ENCODE measurements around the gene ZNF148. TPM values are rescaled to one million over a fixed set of nuclear protein-coding genes. Genes with fewer than 3 reads are reported as not detected.

The ZNF148 gene
- total RNA-seq, 1 donor from 2014 or later: 44.5 TPM

DNA sequence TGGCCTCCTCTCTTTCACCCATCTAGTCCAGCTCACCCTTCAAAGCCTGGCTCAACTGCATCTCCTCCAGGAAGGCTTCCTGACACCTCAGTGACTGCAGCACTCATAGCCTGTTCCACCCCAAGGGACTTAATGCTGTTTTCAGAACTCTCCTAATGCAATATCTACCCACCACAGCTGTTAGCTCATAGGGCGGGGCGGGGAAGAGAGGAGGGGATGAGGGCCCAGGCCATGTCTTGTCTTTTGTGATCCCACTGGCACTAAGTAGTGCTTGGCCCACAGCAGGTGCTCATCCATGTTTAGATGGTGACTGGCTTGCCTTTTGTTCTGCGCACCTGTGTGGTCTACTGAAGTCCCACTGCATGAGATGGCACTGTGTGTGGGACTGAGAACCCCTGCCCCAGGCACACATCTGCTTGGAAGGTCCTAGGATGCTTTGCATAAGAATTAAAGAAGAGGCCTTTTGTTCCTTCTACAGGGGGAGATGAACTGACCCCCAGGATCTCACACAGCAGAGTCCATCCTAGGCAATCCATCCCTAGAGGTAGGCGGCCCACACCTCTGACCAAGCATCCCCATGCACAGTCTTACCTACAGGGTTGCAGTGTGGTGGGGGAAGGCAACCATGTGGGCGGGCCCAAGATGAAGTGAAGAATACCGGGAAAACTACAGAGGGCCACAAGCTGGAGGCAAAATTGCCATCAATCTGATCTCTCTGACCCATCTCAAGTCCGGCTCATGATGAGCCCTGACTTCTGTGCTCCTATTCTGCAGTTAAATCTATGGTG is 185.6 kb downstream of the ZNF148 start:
- H3K4me2 ChIP-seq (ENCODE audit: low read length): no peak overlapping the region
- no peak overlapping the region for H2AFZ ChIP-seq (ENCODE audit: low read depth, low read length)
- no peak overlapping the region for H3K27ac ChIP-seq (ENCODE audit: low read depth, low read length)
- peaks cover 12% of the 10 kb centered on the region for H3K4me1 ChIP-seq (ENCODE audit: insufficient read depth, low read length)
- no peaks in the 10 kb centered on the region for H4K20me1 ChIP-seq (ENCODE audit: insufficient read depth, low read length)
- Mint-ChIP-seq H3K4me1 (ENCODE audit: low read depth, unreplicated experiment) (peaks cover 13% of the 10 kb centered on the region), H3K4me3 (ENCODE audit: unreplicated experiment) (no peak overlapping the region), H3K27ac (ENCODE audit: unreplicated experiment) (no peak overlapping the region), H3K36me3 (ENCODE audit: low read depth, unreplicated experiment) (peaks cover 6% of the 10 kb centered on the region), H3K9me3 (ENCODE audit: unreplicated experiment) (peaks cover 2% of the 10 kb centered on the region), H3K27me3 (ENCODE audit: low read depth, unreplicated experiment) (peaks cover 14% of the 10 kb centered on the region)
- no peaks in the 10 kb centered on the region for H3K27me3 ChIP-seq (ENCODE audit: insufficient read depth, low read length)
- no peak overlapping the region for H3K4me3 ChIP-seq (ENCODE audit: insufficient read depth, low read depth, low read length)
- peaks cover 4% of the 10 kb centered on the region for H3K36me3 ChIP-seq (ENCODE audit: insufficient read depth, low read length)
- DNase-seq (ENCODE audit: low read depth): no peak
- no peaks in the 10 kb centered on the region for H3K79me2 ChIP-seq (ENCODE audit: insufficient read depth, low read length)
- H3K9ac ChIP-seq (ENCODE audit: low read length): no peak overlapping the region
- TF ChIP-seq, protein P1, sequence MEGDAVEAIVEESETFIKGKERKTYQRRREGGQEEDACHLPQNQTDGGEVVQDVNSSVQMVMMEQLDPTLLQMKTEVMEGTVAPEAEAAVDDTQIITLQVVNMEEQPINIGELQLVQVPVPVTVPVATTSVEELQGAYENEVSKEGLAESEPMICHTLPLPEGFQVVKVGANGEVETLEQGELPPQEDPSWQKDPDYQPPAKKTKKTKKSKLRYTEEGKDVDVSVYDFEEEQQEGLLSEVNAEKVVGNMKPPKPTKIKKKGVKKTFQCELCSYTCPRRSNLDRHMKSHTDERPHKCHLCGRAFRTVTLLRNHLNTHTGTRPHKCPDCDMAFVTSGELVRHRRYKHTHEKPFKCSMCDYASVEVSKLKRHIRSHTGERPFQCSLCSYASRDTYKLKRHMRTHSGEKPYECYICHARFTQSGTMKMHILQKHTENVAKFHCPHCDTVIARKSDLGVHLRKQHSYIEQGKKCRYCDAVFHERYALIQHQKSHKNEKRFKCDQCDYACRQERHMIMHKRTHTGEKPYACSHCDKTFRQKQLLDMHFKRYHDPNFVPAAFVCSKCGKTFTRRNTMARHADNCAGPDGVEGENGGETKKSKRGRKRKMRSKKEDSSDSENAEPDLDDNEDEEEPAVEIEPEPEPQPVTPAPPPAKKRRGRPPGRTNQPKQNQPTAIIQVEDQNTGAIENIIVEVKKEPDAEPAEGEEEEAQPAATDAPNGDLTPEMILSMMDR (IDR thresholded peaks at IDR 0.05; ENCODE audit: insufficient read depth, low read depth, low read length): no peak
- TF ChIP-seq EZH2 (IDR thresholded peaks at IDR 0.05; ENCODE audit: insufficient read depth, low read length): no peak
- no peaks in the 10 kb centered on the region for H3K9me3 ChIP-seq (ENCODE audit: insufficient read depth, low read depth, low read length)
- FAIRE-seq: no peak

DNA sequence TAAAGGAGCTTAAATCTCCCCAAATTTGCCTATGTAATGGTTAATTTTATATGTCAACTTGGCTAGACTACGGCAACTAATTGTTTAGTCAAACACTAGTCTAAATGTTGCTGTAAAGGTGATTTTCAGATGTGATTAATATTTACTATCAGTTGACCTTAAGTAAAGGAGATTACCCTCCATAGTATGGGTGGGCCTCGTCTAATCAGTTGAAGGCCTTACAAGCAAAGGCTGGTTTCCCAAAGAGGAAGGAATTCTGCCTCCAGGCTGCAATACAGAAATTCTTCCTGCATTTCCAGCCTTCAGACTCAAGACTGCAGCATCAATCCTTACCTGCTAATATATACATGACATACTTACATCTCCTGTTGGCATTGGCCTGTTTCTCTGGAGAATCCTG is 186.2 kb downstream of the ZNF148 start:
- DNase-seq (ENCODE audit: low read depth) (no peak), FAIRE-seq (no peak)
- Histone ChIP-seq H3K27me3 (ENCODE audit: insufficient read depth, low read length) (no peaks in the 10 kb centered on the region), H3K4me1 (ENCODE audit: insufficient read depth, low read length) (peaks cover 8% of the 10 kb centered on the region), H3K4me3 (ENCODE audit: insufficient read depth, low read depth, low read length) (no peak overlapping the region), H3K9me3 (ENCODE audit: insufficient read depth, low read depth, low read length) (no peaks in the 10 kb centered on the region), H2AFZ (ENCODE audit: low read depth, low read length) (no peak overlapping the region), H3K4me2 (ENCODE audit: low read length) (no peak overlapping the region), H3K36me3 (ENCODE audit: insufficient read depth, low read length) (peaks cover 4% of the 10 kb centered on the region), H3K79me2 (ENCODE audit: insufficient read depth, low read length) (no peaks in the 10 kb centered on the region), H3K9ac (ENCODE audit: low read length) (no peak overlapping the region), H3K27ac (ENCODE audit: low read depth, low read length) (no peak overlapping the region), H4K20me1 (ENCODE audit: insufficient read depth, low read length) (no peaks in the 10 kb centered on the region)
- Mint-ChIP-seq H3K4me1 (ENCODE audit: low read depth, unreplicated experiment) (peaks cover 13% of the 10 kb centered on the region), H3K4me3 (ENCODE audit: unreplicated experiment) (no peak overlapping the region), H3K9me3 (ENCODE audit: unreplicated experiment) (peaks cover 2% of the 10 kb centered on the region), H3K27ac (ENCODE audit: unreplicated experiment) (no peak overlapping the region), H3K27me3 (ENCODE audit: low read depth, unreplicated experiment) (peaks cover 12% of the 10 kb centered on the region), H3K36me3 (ENCODE audit: low read depth, unreplicated experiment) (peaks cover 6% of the 10 kb centered on the region)
- TF ChIP-seq, protein P1 (IDR thresholded peaks at IDR 0.05; ENCODE audit: insufficient read depth, low read depth, low read length): no peak
- no peak for TF ChIP-seq EZH2 (IDR thresholded peaks at IDR 0.05; ENCODE audit: insufficient read depth, low read length)

DNA sequence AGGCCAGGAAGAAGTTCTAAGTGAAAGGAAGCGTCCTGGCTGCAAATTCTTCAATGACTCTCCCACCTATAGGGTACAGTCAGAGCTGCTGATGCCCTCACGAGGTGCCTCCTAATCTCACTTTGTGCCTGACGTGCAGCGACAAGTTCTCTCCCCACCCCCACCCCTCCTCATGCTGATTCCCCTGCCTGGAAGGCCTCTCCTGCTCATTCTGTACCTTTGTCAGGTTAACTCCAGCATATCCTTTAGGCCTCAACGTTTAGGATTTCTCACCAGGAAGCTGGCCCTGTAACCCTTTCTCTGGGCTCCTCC is 187.6 kb downstream of the ZNF148 start:
- Histone ChIP-seq H3K4me3 (ENCODE audit: insufficient read depth, low read depth, low read length) (no peak overlapping the region), H3K27me3 (ENCODE audit: insufficient read depth, low read length) (no peaks in the 10 kb centered on the region), H3K9ac (ENCODE audit: low read length) (no peak overlapping the region), H3K9me3 (ENCODE audit: insufficient read depth, low read depth, low read length) (no peaks in the 10 kb centered on the region), H3K27ac (ENCODE audit: low read depth, low read length) (no peak overlapping the region), H3K79me2 (ENCODE audit: insufficient read depth, low read length) (no peaks in the 10 kb centered on the region), H3K36me3 (ENCODE audit: insufficient read depth, low read length) (peaks cover 4% of the 10 kb centered on the region), H2AFZ (ENCODE audit: low read depth, low read length) (no peak overlapping the region), H3K4me1 (ENCODE audit: insufficient read depth, low read length) (peaks cover 8% of the 10 kb centered on the region), H3K4me2 (ENCODE audit: low read length) (no peak overlapping the region), H4K20me1 (ENCODE audit: insufficient read depth, low read length) (no peaks in the 10 kb centered on the region)
- Mint-ChIP-seq H3K4me1 (ENCODE audit: low read depth, unreplicated experiment) (peaks cover 12% of the 10 kb centered on the region), H3K27me3 (ENCODE audit: low read depth, unreplicated experiment) (peaks cover 7% of the 10 kb centered on the region), H3K27ac (ENCODE audit: unreplicated experiment) (no peak overlapping the region), H3K4me3 (ENCODE audit: unreplicated experiment) (no peak overlapping the region), H3K36me3 (ENCODE audit: low read depth, unreplicated experiment) (peaks cover 6% of the 10 kb centered on the region), H3K9me3 (ENCODE audit: unreplicated experiment) (peaks cover 2% of the 10 kb centered on the region)
- no peak for DNase-seq (ENCODE audit: low read depth)
- no peak for FAIRE-seq
- TF ChIP-seq EZH2 (IDR thresholded peaks at IDR 0.05; ENCODE audit: insufficient read depth, low read length): no peak
- TF ChIP-seq, protein P1 (IDR thresholded peaks at IDR 0.05; ENCODE audit: insufficient read depth, low read depth, low read length): no peak

All from astrocyte (in vitro differentiated cells and primary cell).